Bronchial epithelial cell (primary cell): ENCODE data around the gene SHISAL1. TPM values are rescaled to one million over a fixed set of nuclear protein-coding genes. Genes with fewer than 3 reads are reported as not detected.

Source experiments
- DNase-seq: peaks from one replicate; pipeline ENCODE4 v3.0.0-alpha.2; 2010; ENCODE audit warnings: low read depth
- FAIRE-seq: peaks from 2 replicates; lab custom pipeline; 2011; peaks lifted over from hg19 to GRCh38; lab: Jason Lieb, UNC
- H3K27me3 ChIP-seq: 2 replicates; pipeline ENCODE4 v1.5.1; 2011; ENCODE audit warnings: low read length; ENCODE audit not compliant: control insufficient read depth, insufficient read depth
- H3K36me3 ChIP-seq: 2 replicates; pipeline ENCODE4 v1.5.1; 2011; ENCODE audit warnings: low read length; ENCODE audit not compliant: control insufficient read depth, insufficient read depth
- H3K4me3 ChIP-seq: 2 replicates; pipeline ENCODE4 v1.5.1; 2011; ENCODE audit warnings: mild to moderate bottlenecking, low read depth, low read length, control low read depth
- total RNA-seq: library from RNA; depleted of rRNA; stranded (reverse); fragments of >200 nt; gene quantifications from 2 replicates; pipeline ENCODE4 v1.2.1, GENCODE V29; 2014
- TF ChIP-seq, protein P1 (sequence below): IDR thresholded peaks from 2 replicates; pipeline ENCODE4 v1.5.1; 2011; ENCODE audit warnings: mild to moderate bottlenecking, moderate library complexity, low read length, control low read depth, inconsistent platforms; ENCODE audit not compliant: insufficient read depth, severe bottlenecking

SHISAL1 gene
- total RNA-seq, 1 donor from 2014 or later, result 0.26 TPM

DNA sequence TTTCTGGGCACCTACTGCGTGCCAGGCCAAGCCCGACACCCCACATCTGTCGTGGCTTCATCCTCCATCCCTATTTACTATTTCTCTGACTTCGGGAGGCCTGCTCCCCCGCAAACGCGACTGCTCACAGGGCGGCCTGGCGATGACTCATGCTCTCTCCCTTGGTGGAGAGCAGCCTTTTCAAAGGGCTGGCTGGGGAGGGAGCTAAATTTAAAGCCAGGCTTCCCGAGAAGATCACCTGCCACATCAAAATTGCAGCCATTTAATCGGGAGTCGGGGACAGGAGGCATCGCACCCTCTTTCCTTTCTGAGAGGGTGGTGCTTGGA lies 24.9 kb upstream of the SHISAL1 start:
- H3K36me3 ChIP-seq, result no peaks in the 10 kb centered on the region
- DNase-seq (peak; percentile 60), FAIRE-seq (no peak)
- no peak overlapping the region for H3K4me3 ChIP-seq
- TF ChIP-seq, protein P1, sequence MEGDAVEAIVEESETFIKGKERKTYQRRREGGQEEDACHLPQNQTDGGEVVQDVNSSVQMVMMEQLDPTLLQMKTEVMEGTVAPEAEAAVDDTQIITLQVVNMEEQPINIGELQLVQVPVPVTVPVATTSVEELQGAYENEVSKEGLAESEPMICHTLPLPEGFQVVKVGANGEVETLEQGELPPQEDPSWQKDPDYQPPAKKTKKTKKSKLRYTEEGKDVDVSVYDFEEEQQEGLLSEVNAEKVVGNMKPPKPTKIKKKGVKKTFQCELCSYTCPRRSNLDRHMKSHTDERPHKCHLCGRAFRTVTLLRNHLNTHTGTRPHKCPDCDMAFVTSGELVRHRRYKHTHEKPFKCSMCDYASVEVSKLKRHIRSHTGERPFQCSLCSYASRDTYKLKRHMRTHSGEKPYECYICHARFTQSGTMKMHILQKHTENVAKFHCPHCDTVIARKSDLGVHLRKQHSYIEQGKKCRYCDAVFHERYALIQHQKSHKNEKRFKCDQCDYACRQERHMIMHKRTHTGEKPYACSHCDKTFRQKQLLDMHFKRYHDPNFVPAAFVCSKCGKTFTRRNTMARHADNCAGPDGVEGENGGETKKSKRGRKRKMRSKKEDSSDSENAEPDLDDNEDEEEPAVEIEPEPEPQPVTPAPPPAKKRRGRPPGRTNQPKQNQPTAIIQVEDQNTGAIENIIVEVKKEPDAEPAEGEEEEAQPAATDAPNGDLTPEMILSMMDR, result no peak
- H3K27me3 ChIP-seq, result peaks cover 10% of the 10 kb centered on the region

DNA sequence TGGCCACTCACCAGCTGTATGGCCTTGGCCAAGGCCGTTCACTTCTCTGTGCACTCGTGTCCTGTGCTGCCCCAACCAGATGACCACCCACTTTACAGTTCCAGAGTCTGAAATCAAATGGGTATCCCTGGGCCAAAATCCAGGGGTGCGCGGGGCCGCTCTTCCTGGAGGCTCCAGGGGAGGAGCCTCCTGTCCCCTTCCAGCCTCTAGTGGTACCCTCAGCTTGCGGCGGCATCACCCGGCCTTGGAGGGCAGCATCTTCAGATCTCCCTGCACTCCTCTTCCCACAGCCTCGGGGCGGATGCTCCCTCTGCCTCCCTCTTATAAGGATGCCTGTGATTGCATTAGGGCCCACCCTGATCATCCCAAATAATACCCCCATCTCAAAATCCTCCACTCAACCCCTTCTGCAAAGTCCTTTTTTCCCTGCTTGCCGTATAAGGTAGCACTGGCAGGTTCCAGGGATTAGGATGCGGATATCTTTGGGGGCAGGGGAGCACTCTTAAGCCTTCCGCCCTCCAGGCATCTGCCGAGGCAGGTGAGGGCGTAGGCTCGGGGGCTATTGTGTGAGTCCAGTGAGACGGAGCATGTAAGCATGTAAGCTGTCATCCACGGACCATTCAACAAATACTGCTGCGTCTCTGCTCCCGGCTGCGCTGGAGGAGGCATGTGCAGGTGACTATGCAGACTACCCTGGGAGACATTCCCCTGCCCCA lies 24.4 kb upstream of the SHISAL1 start:
- no peak for FAIRE-seq
- Histone ChIP-seq H3K36me3 (no peaks in the 10 kb centered on the region), H3K27me3 (peaks cover 10% of the 10 kb centered on the region), H3K4me3 (no peak overlapping the region)
- TF ChIP-seq, protein P1, result no peak
- peak; percentile 5 for DNase-seq

DNA sequence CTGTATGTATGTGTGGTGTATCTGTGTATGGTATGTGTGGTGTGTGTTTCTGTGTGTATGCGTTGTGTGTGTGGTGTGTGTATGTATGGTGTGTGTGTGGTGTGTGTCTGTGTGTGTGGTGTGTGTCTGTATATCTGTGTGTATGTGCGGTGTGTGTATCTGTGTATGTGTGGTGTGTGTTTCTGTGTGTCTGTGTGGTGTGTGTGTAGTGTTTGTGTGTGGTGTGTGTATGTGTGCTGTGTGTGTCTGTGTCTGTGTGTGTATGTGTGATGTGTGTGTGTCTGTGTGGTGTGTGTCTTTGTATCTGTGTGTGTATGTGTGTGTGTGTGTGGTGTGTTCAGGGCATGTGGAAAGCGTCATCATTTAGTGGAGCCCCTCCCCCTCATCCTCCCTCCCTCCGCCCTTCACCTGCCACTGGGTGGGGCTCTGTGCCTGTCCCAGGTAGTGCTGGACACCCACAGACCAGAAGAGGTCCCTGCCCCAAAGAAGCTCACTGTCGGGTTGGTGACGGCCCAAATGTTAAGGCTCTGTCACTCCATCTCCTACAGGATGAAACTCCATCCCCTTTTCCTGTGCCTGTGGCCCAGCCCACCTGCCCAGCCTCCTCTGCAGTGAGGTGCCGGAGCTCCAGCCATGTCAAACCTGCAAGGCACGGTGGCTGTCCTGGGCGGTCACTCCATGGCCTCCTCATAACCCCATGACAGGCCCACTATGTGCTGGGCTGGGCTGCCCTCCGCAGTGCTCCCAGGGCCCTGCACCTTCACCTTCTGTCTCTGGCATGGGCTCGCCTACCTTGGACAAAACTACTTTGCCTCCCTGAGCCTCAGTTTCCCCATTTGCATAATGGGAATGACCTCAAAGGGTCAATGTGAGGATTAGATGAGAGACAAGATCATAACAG lies 23.4 kb upstream of the SHISAL1 start:
- no peak overlapping the region for H3K4me3 ChIP-seq
- TF ChIP-seq, protein P1, result peak; percentile 36
- peaks cover 10% of the 10 kb centered on the region for H3K27me3 ChIP-seq
- FAIRE-seq, result no peak
- H3K36me3 ChIP-seq, result no peaks in the 10 kb centered on the region
- peak; percentile 20 for DNase-seq

DNA sequence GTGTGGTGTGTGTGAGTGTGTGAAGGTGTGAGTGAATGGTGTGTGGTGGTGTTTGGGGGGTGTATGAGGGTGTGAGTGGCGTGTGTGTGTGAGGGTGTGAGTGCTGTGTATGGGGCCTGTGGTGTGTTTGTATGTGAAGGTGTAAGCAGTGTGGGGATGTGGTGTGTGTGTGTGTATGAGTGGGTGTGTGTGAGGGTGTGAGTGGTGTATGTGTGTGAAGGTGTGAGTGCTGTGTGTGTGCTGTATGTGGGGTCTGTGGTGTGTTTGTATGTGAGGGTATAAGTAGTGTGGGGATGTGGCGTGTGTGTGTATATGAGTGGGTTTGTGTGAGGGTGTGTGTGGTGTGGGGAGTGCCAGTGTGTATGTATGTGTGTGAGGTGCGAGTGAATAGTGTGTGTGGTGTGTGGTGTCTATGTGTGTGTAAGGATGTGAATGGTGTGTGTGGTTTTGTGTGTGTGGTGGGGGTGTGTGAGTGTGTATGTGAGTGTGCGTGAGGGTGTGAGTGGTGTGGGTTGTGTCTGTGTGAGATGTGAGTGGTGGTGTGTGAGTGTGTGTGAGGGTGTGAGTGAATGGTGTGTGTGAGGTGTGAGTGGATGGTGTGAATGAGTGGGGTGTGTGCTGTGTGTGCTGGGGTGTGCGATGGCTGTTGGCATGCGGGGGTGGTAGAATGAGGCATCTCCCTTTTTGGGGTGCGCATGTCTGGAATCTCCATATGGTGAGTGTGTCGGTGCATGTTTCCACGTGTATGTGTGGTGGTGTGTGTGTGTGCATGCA lies 22.5 kb upstream of the SHISAL1 start:
- Histone ChIP-seq H3K4me3 (no peak overlapping the region), H3K27me3 (peaks cover 13% of the 10 kb centered on the region), H3K36me3 (no peaks in the 10 kb centered on the region)
- FAIRE-seq (peak; percentile 98), DNase-seq (no peak)
- TF ChIP-seq, protein P1, result no peak

DNA sequence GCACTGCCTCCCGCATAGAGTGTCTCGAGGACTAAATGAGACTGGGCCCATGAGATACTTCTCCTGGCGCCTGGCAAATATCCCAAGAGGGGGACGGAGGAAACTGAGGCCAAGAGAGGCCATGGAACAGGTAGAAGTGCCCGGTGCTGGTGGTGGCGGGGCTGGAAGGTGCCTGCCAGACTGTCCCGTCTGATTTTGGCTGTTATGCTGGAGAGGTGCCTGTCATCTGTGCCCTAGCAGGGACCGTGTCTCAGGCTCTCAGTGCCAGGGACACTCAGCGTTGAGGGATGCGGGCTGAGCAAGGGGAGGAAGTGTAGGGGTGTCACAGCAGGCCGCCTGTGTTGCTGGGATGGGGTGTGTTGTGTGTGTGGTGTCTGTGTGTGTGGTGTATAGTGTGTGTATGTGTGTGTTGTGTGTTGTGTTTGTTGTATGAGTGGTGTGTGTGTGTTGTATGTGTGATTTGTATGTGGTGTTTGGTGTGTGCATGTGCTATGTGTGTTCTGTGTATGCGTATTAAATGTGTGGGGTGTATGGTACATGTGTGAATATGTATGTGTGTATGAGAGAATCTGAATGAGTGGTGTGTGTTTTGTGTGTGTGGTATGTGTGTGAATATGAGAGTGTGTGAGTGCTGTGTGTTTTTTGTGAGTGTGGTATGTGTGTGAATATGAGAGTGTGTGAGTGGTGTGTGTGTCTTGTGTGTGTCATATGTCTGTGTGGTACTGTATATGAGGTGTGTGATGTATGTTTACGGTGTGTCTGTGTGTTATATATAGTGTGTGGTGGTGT lies 21.3 kb upstream of the SHISAL1 start:
- H3K27me3 ChIP-seq, result peaks cover 19% of the 10 kb centered on the region
- TF ChIP-seq, protein P1, result no peak
- H3K36me3 ChIP-seq, result no peaks in the 10 kb centered on the region
- DNase-seq (no peak), FAIRE-seq (peak; percentile 93)
- H3K4me3 ChIP-seq, result no peak overlapping the region
